GM21526 (cell line): ENCODE measurements around the gene DENND11.

Source experiments
- ATAC-seq: cut with Tn5 transposase; IDR thresholded peaks from one replicate; pipeline ENCODE4 v1.9.1; 2021; ENCODE audit warnings: moderate library complexity; ENCODE audit not compliant: unreplicated experiment, low FRiP score

The DENND11 gene, protein sequence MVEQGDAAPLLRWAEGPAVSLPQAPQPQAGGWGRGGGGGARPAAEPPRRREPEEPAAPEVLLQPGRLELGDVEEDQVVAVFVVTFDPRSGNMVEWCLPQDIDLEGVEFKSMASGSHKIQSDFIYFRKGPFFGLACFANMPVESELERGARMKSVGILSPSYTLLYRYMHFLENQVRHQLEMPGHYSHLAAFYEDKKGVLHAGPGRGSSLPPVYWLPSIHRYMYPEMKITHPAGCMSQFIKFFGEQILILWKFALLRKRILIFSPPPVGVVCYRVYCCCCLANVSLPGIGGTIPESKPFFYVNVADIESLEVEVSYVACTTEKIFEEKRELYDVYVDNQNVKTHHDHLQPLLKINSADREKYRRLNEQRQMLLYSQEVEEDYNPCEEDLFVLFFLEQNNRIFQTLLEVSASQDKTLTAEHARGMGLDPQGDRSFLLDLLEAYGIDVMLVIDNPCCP

DNA sequence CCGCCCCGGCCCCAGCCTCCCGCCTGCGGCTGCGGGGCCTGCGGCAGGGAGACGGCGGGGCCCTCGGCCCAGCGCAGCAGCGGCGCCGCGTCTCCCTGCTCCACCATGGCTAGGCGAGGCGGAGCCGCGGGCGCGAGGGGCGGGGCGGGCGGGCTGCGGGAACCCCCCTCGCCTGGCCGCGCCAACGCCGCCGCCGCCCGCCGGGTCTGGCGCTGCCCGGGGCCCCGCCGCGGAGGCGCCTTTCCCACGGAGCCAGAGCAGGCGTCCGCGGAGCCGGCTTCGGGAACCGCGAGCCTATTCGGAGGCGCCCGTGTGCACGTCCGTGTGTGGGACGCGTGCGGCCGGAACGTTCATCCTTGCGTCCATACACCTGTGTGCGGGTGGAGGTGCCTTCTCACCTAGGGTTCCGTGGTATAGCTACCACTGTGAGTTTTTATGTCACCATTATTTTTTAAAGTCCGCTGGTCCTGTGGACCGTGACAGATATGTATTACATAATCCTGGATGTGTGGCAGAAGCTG lies at the start of gene DENND11:
Gene DENND11, minus strand, starts transcription at position 120 of the 521 bp plus-strand sequence. Its CDS starts 13 bp downstream, at position 107.
- peak; percentile 66 for ATAC-seq

- no peak for ATAC-seq
These were observed 46.4 kb upstream of the DENND11 start for GRCh38 chr7:141748396-141748795.

GRCh38 chr7:141744131-141744530 lies 42.2 kb upstream of the DENND11 start:
- ATAC-seq, result no peak

DNA sequence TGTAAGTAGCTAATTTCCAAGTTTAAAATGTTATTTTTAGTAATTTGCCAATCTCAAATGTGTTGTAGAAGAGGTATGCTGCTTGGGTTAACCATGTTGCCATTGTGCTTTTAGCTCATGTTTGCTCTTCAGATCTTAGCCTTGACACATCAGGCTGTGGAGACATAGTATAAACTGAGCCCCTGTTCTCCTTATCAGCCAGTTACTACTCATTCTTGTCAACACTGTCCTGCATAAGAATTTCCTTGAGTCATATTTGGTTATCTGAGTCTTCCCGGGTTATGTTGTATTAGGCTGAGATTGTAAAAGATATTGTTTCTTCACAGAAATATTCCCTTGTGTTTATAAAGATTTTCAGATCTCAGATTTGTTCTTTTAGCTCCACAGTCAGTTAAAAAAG lies 40.3 kb upstream of the DENND11 start:
- ATAC-seq, result no peak

DNA sequence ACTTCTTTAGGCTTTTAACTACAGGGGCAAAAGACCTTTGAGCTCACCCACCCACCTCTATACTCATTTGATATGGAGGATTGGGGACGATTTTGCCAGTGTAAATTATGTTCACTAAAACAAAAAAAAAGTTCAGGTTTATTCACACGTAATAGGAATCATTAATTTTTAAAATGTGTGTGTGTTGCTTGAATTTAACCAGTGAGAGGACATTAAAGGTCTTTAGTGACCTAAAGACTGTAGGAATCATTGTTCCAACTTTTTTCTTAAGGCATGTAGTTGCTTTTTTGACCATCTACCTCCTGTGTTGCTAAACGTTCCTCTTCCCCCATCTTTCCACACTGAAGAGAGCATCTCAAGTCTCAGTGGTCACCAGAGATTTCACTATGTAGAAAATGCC lies 37.3 kb upstream of the DENND11 start:
- no peak for ATAC-seq

DNA sequence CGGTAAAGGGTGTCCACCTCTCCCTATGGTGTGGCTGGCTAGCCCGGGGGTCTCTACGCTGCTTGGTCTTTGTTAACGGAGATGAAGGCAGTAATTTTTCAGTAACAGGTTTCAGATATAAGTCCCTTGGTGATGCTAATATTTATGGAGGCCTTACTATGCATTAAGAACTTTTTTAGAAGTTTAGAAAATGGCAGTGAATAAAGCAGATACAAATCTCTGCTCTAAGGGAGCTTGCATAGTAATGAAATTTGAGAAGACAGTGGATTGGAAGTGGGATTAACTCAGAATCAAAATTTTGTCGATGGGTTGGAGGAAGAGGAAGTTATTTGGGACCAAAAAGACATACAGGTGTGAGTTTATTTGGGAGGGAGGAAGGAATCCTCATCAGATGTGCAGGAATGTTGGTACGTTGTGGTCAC lies 36.6 kb upstream of the DENND11 start:
- ATAC-seq, result no peak

GRCh38 chr7:141737836-141738591 lies 36.0 kb upstream of the DENND11 start, which contains the start of gene SSBP1:
Gene SSBP1, plus strand, starts transcription at chr7:141738358. Its CDS starts 809 bp downstream, at chr7:141739167.
- peak; percentile 92 for ATAC-seq

- no peak for ATAC-seq
These were observed 35.3 kb upstream of the DENND11 start for GRCh38 chr7:141737118-141737835.

- no peak for ATAC-seq
These were observed 29.6 kb upstream of the DENND11 start for GRCh38 chr7:141731476-141732149.

DNA sequence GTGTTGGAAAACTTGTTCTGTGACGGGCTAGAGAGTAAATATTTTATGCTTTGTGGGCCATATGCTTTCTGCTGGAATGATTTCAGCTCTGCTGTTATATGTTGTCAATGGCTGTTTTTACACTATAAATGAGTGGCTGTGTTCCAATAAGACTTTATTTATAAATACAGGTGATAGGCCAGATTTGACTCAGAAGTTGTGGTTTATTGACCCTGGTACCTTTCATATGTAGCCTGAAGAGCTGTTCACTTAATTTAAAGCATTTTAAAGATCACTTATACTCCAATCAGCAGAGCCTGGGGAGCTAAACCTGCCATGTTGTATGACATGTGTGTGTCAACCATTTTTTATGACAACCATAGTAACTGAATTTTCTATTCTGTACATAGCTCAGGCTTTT lies 27.1 kb upstream of the DENND11 start:
- no peak for ATAC-seq

DNA sequence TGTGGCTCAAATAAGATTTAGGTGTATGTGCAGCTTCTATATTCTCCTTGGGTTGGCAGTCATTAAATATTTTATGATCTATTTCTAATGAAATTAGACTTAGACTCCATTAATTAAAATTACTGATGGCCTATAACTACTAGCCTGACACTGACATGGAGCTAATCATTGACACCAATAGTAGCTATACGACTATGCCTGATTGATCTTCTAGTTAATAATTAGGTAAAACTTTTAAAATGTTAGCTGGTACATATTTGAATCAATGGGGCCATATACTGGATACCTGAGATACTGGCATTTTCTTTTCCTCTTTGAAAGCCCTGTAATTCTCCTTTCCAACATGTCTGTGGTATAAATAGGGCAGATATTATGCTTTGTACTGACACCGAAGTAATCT lies 20.6 kb upstream of the DENND11 start:
- no peak for ATAC-seq

DNA sequence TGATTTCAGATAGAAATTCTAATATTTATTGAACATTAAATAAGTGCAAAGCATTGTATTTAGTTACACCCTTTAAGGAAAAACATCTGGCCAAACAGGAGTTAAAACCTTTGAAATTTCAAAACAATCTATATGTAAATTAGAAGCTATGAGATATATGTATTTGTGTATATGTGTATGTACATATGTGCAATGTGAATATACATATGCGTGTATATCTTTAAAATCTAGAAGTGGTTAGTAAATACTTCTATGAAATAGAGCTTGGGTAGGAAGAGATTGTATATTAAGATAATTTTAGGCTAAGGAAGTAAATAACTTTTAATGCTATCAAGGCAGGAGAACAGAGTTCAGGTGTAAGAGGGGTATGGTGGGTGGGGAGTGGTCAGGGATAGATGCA lies 15.5 kb upstream of the DENND11 start:
- no peak for ATAC-seq

- no peak for ATAC-seq
These were observed 14.1 kb upstream of the DENND11 start for GRCh38 chr7:141715794-141716689.

DNA sequence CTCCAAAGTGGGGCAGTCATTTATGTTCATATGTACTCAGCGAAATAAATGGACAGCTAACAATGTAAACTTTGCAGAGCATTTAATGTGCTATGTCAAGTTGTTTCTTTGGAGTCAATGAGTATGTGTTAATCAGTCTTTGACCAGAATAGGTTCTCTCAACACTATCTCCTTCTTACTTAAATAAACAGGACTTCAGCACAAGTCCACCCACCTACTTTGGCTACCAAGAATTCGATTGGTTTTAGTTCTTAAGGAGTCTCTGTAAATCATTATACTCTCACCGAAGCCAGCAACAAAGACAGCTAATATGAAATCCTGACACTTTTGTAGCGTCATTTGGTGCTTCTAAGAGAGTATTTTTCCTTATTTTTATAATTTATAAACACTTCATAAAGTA lies 13.1 kb upstream of the DENND11 start:
- ATAC-seq, result no peak

GRCh38 chr7:141714571-141714970 lies 12.6 kb upstream of the DENND11 start:
- no peak for ATAC-seq

DNA sequence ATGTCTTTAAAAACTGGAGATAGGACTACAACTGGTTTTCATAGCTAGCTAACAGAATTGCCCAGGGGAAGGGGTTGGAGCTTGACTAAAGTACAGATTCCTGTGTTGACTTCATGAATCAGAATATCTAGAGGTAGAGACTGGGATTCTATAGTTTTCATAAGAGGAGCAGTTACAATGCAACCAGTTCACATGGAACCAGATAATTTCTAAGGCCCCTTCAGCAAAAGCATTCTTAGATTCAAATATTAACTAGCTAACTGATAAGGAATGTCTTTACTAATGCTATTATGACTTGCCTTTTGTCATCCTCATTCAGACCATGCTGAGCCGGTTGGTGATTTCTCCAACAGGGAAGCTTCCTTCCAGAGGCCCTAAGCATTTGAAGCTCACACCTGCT lies 11.9 kb upstream of the DENND11 start:
- no peak for ATAC-seq

GRCh38 chr7:141712603-141713255 lies 10.8 kb upstream of the DENND11 start:
- ATAC-seq, result no peak

- ATAC-seq, result no peak
These were observed 8.3 kb upstream of the DENND11 start for GRCh38 chr7:141710301-141710700.

GRCh38 chr7:141709749-141710148 lies 7.8 kb upstream of the DENND11 start:
- no peak for ATAC-seq
